ENCODE data around the gene TMEM187.

GRCh38 chrX:153955228-153955732 is 17.3 kb upstream of the TMEM187 start:
- TF ChIP-seq CTCF (IDR thresholded peaks at IDR 0.05; ENCODE audit: borderline replicate concordance, extremely low read depth, low read length, poor library complexity, severe bottlenecking) (no peak), EZH2 (IDR thresholded peaks at IDR 0.05; ENCODE audit: borderline replicate concordance, low read depth, low read length, severe bottlenecking) (no peak)

All from DND-41 (cell line).